Endothelial cell of umbilical vein (primary cell): ENCODE data around the gene UBE3B. TPM values are rescaled to one million over a fixed set of nuclear protein-coding genes. Genes with fewer than 3 reads are reported as not detected.

ENCODE experiments used
- BruUV-seq: library from RNA; stranded (reverse); fragments of 400-500 nt; replicated peaks from 2 replicates; lab custom pipeline; 2021; lab: Mats Ljungman, UMichigan
- CTCF ChIA-PET: fragments of 300-600, 350-600 bp; sonication (Branson Sonifier 250); formaldehyde crosslinking; loops from one replicate; lab custom pipeline; 2021; ENCODE audit warnings: antibody characterized with exemption, inconsistent platforms; lab: Charles Lee
- POLR2A ChIA-PET: fragments of 300-600, 350-600 bp; sonication (Branson Sonifier 250); formaldehyde crosslinking; loops from one replicate; lab custom pipeline; 2021; ENCODE audit warnings: antibody characterized with exemption, inconsistent platforms; lab: Charles Lee
- DNase-seq: peaks from one replicate; pipeline ENCODE4 v3.0.0-alpha.2; 2011; ENCODE audit warnings: low read depth, low spot score
- FAIRE-seq: peaks from 2 replicates; lab custom pipeline; 2011; peaks lifted over from hg19 to GRCh38; lab: Jason Lieb, UNC
- H2AFZ ChIP-seq: 2 replicates; pipeline ENCODE4 v1.6.0; 2012; ENCODE audit warnings: low read depth, low read length, control low read depth, inconsistent platforms
- H3K27ac ChIP-seq: 2 replicates; pipeline ENCODE4 v1.5.1; 2011; ENCODE audit warnings: low read depth, mild to moderate bottlenecking, control low read depth, low read length, moderate library complexity; ENCODE audit not compliant: insufficient read depth
- H3K27me3 ChIP-seq, 2 experiments: 2 replicates each; pipeline versions ENCODE4 v1.6.0 to v1.6.1; 2011; ENCODE audit warnings: low read length in 2 of 2, mixed read lengths in 1 of 2; ENCODE audit not compliant: control insufficient read depth in 2 of 2, insufficient read depth in 2 of 2
- H3K36me3 ChIP-seq, 2 experiments: 2 replicates in 1 of 2; 3 replicates in 1 of 2; pipeline ENCODE4 v1.5.1; 2011; ENCODE audit warnings: low read length in 2 of 2, mild to moderate bottlenecking in 1 of 2, moderate library complexity in 1 of 2; ENCODE audit not compliant: control insufficient read depth in 2 of 2, insufficient read depth in 2 of 2; ENCODE audit errors: extremely low read depth in 1 of 2
- H3K4me1 ChIP-seq: 3 replicates; pipeline ENCODE4 v1.5.1; 2011; ENCODE audit warnings: mild to moderate bottlenecking, low read length; ENCODE audit not compliant: control insufficient read depth, insufficient read depth; ENCODE audit errors: extremely low read depth
- H3K4me2 ChIP-seq: 2 replicates; pipeline ENCODE4 v1.6.1; 2011; ENCODE audit warnings: low read length, control low read depth, mixed read lengths; ENCODE audit not compliant: insufficient read depth
- H3K4me3 ChIP-seq, 3 experiments: fragments of 200-600 bp in 1 of 3; sonication (generic), shearing (Covaris generic) in 1 of 3; replicated peaks in 1 of 3; 2 replicates each; pipeline ENCODE4 v1.5.1; 2011 to 2016; ENCODE audit warnings: control low read depth in 3 of 3, low read length in 3 of 3, mild to moderate bottlenecking in 2 of 3, inconsistent platforms in 1 of 3, low read depth in 1 of 3, moderate library complexity in 1 of 3; ENCODE audit not compliant: insufficient read depth in 1 of 3
- H3K79me2 ChIP-seq: 2 replicates; pipeline ENCODE4 v1.6.0; 2012; ENCODE audit warnings: low read length, inconsistent platforms; ENCODE audit not compliant: control insufficient read depth, insufficient read depth
- H3K9ac ChIP-seq: replicated peaks from 2 replicates; pipeline ENCODE3; 2011; ENCODE audit warnings: low read length, control low read depth; ENCODE audit not compliant: insufficient read depth; ENCODE audit errors: extremely low read depth
- H3K9me1 ChIP-seq: replicated peaks from 3 replicates; pipeline ENCODE4 v1.6.0; 2011; ENCODE audit warnings: mild to moderate bottlenecking, low read length; ENCODE audit not compliant: control insufficient read depth, insufficient read depth; ENCODE audit errors: extremely low read depth
- H3K9me3 ChIP-seq: replicated peaks from 2 replicates; pipeline ENCODE4 v1.5.1; 2012; ENCODE audit warnings: low read length, inconsistent platforms; ENCODE audit not compliant: control insufficient read depth, insufficient read depth
- H4K20me1 ChIP-seq: replicated peaks from 2 replicates; pipeline ENCODE3; 2011; ENCODE audit warnings: mild to moderate bottlenecking, low read length; ENCODE audit not compliant: control insufficient read depth, insufficient read depth; ENCODE audit errors: extremely low read depth
- CTCF ChIP-seq, 2 donors: IDR thresholded peaks; 1 replicate in 1 of 2; 2 replicates in 1 of 2; pipeline ENCODE4 v1.5.1; 2011; ENCODE audit warnings: low read length in 2 of 2, mild to moderate bottlenecking in 2 of 2, moderate library complexity in 2 of 2, control low read depth in 1 of 2, inconsistent platforms in 1 of 2, low read depth in 1 of 2; ENCODE audit not compliant: insufficient read depth in 1 of 2; ENCODE audit errors: extremely low read depth in 1 of 2
- EZH2 ChIP-seq: IDR thresholded peaks from 2 replicates; pipeline ENCODE4 v1.6.1; 2012; ENCODE audit warnings: borderline replicate concordance, low read depth, mild to moderate bottlenecking, moderate library complexity, low read length, inconsistent platforms; ENCODE audit not compliant: severe bottlenecking
- FOS ChIP-seq: IDR thresholded peaks from 2 replicates; pipeline ENCODE4 v1.6.1; 2011; ENCODE audit warnings: mild to moderate bottlenecking, low read length, moderate library complexity, borderline replicate concordance; ENCODE audit not compliant: insufficient read depth
- GATA2 ChIP-seq: IDR thresholded peaks from 2 replicates; pipeline ENCODE4 v1.7.0; 2011; ENCODE audit warnings: low read depth, mild to moderate bottlenecking, moderate library complexity, mixed read lengths, low read length; ENCODE audit not compliant: insufficient read length, insufficient read depth
- JUN ChIP-seq: IDR thresholded peaks from 2 replicates; pipeline ENCODE4 v1.6.1; 2011; ENCODE audit warnings: borderline replicate concordance, low read depth; ENCODE audit not compliant: insufficient read length, insufficient read depth
- MAX ChIP-seq: IDR thresholded peaks from 2 replicates; pipeline ENCODE4 v1.6.1; 2011; ENCODE audit not compliant: insufficient read depth, insufficient read length
- MYC ChIP-seq: IDR thresholded peaks from one replicate; pipeline ENCODE4 v1.6.1; 2011; ENCODE audit warnings: mild to moderate bottlenecking, low read depth, low read length
- POLR2A ChIP-seq: IDR thresholded peaks from 2 replicates; pipeline ENCODE4 v1.6.1; 2012; ENCODE audit warnings: low read depth, mild to moderate bottlenecking, control low read depth, low read length
- POLR2AphosphoS5 ChIP-seq: IDR thresholded peaks from 2 replicates; pipeline ENCODE4 v1.6.1; 2012; ENCODE audit warnings: low read depth, mild to moderate bottlenecking, control low read depth, low read length, moderate library complexity; ENCODE audit not compliant: insufficient read depth
- dilution Hi-C: fragments of 300-500 bp; cut with MboI; formaldehyde crosslinking; loops from one replicate; pipeline ENCODE4 v1.15.0; 2019; ENCODE audit warnings: low sequenced_read_pairs; ENCODE audit not compliant: extremely low pct_ligation_motif_present
- intact Hi-C: fragments of 100-400 bp; cut with micrococcal nuclease; formaldehyde crosslinking; loops from one replicate; pipeline ENCODE4 v1.10.0; 2022
- polyA plus RNA-seq, 4 experiments: library from polyadenylated mRNA; depleted of rRNA in 3 of 4; stranded (reverse) in 3 of 4; unstranded in 1 of 4; fragments of >200 nt; gene quantifications; 2 replicates each; pipeline versions ENCODE4 v1.2.1 to v1.2.3, GENCODE V29; 2011 to 2012; ENCODE audit warnings: missing spikeins in 1 of 4
- total RNA-seq: library from RNA; stranded (reverse); gene quantifications from 2 replicates; pipeline ENCODE4 v1.2.3, GENCODE V29; 2021

The UBE3B gene
- total and polyA plus RNA-seq, 2 donors (not counting 3 experiments of a cell fraction or from before 2014, with no cell fraction given): 24.9 to 40.8 TPM

DNA sequence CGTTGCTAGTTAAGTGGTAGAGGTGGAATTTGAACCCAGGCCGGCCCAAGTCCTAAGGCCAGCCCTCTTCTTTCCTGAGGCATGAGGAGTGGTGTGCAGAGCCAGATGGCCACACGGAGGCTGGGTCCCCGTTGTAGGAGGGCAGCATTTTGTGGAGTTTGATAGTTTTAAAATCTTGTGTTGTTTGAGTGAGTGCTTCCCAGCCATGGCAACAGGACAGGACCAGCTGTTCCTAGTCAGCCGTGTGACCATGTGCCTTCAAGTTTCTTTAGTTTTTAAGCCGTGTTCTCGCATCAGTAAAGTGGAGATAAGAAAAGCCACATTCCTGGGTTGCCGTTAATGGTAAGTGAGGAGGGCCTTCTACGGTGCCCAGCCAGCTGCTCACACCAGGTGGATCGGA lies 44.4 kb downstream of the UBE3B start:
- intact Hi-C loops: no loop called here
- FAIRE-seq: no peak
- TF ChIP-seq POLR2A: no peak
- TF ChIP-seq MAX: no peak
- TF ChIP-seq MYC: no peak
- no peak for TF ChIP-seq FOS
- TF ChIP-seq CTCF (IDR thresholded peaks at IDR 0.05; ENCODE audit: extremely low read depth in 1 of 2, insufficient read depth in 1 of 2, low read depth in 1 of 2, low read length in 2 of 2): no peak
- TF ChIP-seq GATA2: no peak
- TF ChIP-seq JUN: no peak
- TF ChIP-seq POLR2AphosphoS5: no peak
- TF ChIP-seq EZH2: no peak
- Histone ChIP-seq H4K20me1 (no peaks in the 10 kb centered on the region), H3K4me3 (no peak overlapping the region), H3K9me1 (no peaks in the 10 kb centered on the region), H3K4me1 (peaks cover 27% of the 10 kb centered on the region), H3K9ac (no peak overlapping the region), H3K27me3 (no peaks in the 10 kb centered on the region), H3K79me2 (no peaks in the 10 kb centered on the region), H2AFZ (no peak overlapping the region), H3K9me3 (no peaks in the 10 kb centered on the region), H3K27ac (no peak overlapping the region), H3K4me2 (no peak overlapping the region), H3K36me3 (peaks cover 0 to 42% of the 10 kb centered on the region in 2 experiments)
- CTCF ChIA-PET: interaction anchor here (0.6 to 2.1 kb wide), 2 partner anchors 23 to 253 kb away, joined by 5 to 8 read pairs; no protein-coding TSS in a partner anchor
- no TSS peak for BruUV-seq
- POLR2A ChIA-PET: no interaction called here
- no peak for DNase-seq
- dilution Hi-C loops: no loop called here
